Astrocyte (in vitro differentiated cells and primary cell): ENCODE data around the gene CSNK1G3.

Experiments
- CTCF ChIP-seq: IDR thresholded peaks from 2 replicates; pipeline ENCODE4 v1.5.1; 2011; ENCODE audit warnings: low read depth, mild to moderate bottlenecking, inconsistent platforms, low read length, moderate library complexity; ENCODE audit not compliant: insufficient read depth
- EZH2 ChIP-seq: IDR thresholded peaks from 2 replicates; pipeline ENCODE4 v1.6.1; 2012; ENCODE audit warnings: mild to moderate bottlenecking, low read length, inconsistent platforms; ENCODE audit not compliant: insufficient read depth

DNA sequence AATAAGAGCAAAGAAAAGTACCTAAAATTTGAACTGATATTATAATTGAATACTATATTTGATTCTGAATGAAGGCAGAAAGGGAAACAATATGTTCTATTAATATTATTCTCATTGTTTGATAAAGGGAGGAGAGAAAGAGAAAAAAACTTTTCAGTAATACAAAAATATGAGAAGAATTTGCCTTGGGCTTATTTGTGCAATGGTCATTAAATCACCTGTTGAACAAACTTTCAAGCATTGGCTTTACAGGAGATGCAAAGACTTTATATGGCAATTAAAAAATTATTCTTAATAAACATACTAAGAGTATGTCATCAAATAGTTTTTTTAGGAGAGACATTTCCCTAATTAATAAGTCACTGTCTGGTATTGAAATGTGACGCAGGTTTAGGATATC lies 85.0 kb downstream of the CSNK1G3 start:
- TF ChIP-seq EZH2 (no peak), CTCF (no peak)
